HepG2 (cell line): ENCODE data around the gene GRK3. TPM values are rescaled to one million over a fixed set of nuclear protein-coding genes. Genes with fewer than 3 reads are reported as not detected.

Experiments
- ATAC-seq: fragments of 200-7000 bp; cut with Tn5 transposase; 3 replicates; pipeline ENCODE4 v1.9.1; 2020; ENCODE audit warnings: mild to moderate bottlenecking, moderate library complexity
- BruUV-seq: library from RNA; stranded (reverse); fragments of 400-500 nt; replicated peaks from 2 replicates; lab custom pipeline; 2021; lab: Mats Ljungman, UMichigan
- CTCF ChIA-PET: fragments of 300-600 bp; formaldehyde crosslinking; extraction: SDS; loops from one replicate; lab custom pipeline; 2021; ENCODE audit warnings: low total read pairs, inconsistent platforms, low intra/inter-chr PET ratio; lab: Yijun Ruan, JAX
- POLR2A ChIA-PET: fragments of 350-600 bp; sonication (Branson Sonifier 250); formaldehyde crosslinking; loops from one replicate; lab custom pipeline; 2020; ENCODE audit warnings: antibody characterized with exemption, inconsistent platforms; lab: Yijun Ruan, JAX
- DNase-seq: peaks from one replicate; pipeline ENCODE4 v3.0.0-alpha.2; 2015; ENCODE audit warnings: low spot score
- FAIRE-seq: peaks from 3 replicates; lab custom pipeline; 2011; peaks lifted over from hg19 to GRCh38; lab: Jason Lieb, UNC
- H2AFZ ChIP-seq: one replicate; pipeline ENCODE4 v1.6.1; 2011; ENCODE audit warnings: low read length, inconsistent platforms
- H3K27ac ChIP-seq: fragments of 300-600 bp; 3 replicates; pipeline ENCODE4 v1.8.0; 2011; ENCODE audit warnings: mixed run types, mild to moderate bottlenecking, mixed read lengths, low read length, inconsistent platforms; ENCODE audit not compliant: insufficient read depth; ENCODE audit errors: extremely low read length
- H3K27me3 ChIP-seq, 2 experiments: fragments of 200-600 bp in 1 of 2; 2 replicates in 1 of 2; 3 replicates in 1 of 2; pipeline versions ENCODE4 v1.6.0 to v1.8.0; 2011; ENCODE audit warnings: low read length in 2 of 2, mild to moderate bottlenecking in 2 of 2, moderate library complexity in 2 of 2, inconsistent platforms in 1 of 2; ENCODE audit not compliant: insufficient read depth in 2 of 2, control insufficient read depth in 1 of 2
- H3K36me3 ChIP-seq, 2 experiments: fragments of 200-600 bp in 1 of 2; replicated peaks in 1 of 2; 2 replicates in 1 of 2; 3 replicates in 1 of 2; pipeline versions ENCODE4 v1.5.1 to v1.8.0; 2011; ENCODE audit warnings: low read length in 2 of 2, inconsistent platforms in 1 of 2; ENCODE audit not compliant: insufficient read depth in 2 of 2, control insufficient read depth in 1 of 2
- H3K4me1 ChIP-seq: 2 replicates; pipeline ENCODE4 v1.5.1; 2012; ENCODE audit warnings: low read length, inconsistent platforms; ENCODE audit not compliant: insufficient read depth
- H3K4me2 ChIP-seq: 2 replicates; pipeline ENCODE4 v1.6.0; 2011; ENCODE audit warnings: low read depth, low read length, inconsistent platforms
- H3K4me3 ChIP-seq, 3 experiments: fragments of 200-600 bp in 1 of 3; sonication (generic), shearing (Covaris generic) in 1 of 3; replicated peaks in 1 of 3; 2 replicates each; pipeline ENCODE4 v1.5.1; 2011 to 2016; ENCODE audit warnings: low read length in 3 of 3, inconsistent platforms in 2 of 3, low read depth in 2 of 3, mild to moderate bottlenecking in 2 of 3, control low read depth in 1 of 3, mixed read lengths in 1 of 3; ENCODE audit not compliant: insufficient read depth in 1 of 3
- H3K79me2 ChIP-seq: one replicate; pipeline ENCODE4 v1.6.1; 2011; ENCODE audit warnings: low read length, inconsistent platforms; ENCODE audit not compliant: insufficient read depth
- H3K9ac ChIP-seq: 2 replicates; pipeline ENCODE4 v1.6.0; 2011; ENCODE audit warnings: mild to moderate bottlenecking, low read depth, low read length, inconsistent platforms; ENCODE audit not compliant: insufficient read depth
- H3K9me3 ChIP-seq: 2 replicates; pipeline ENCODE4 v1.5.1; 2012; ENCODE audit warnings: mild to moderate bottlenecking, low read length
- H4K20me1 ChIP-seq: 2 replicates; pipeline ENCODE4 v1.6.0; 2011; ENCODE audit warnings: inconsistent platforms, mild to moderate bottlenecking, low read length, moderate library complexity; ENCODE audit not compliant: insufficient read depth
- AHR ChIP-seq: IDR thresholded peaks from 2 replicates; pipeline ENCODE4 v1.6.1; 2018; ENCODE audit warnings: missing genetic modification reagents, missing compliant biosample characterization
- HES4 ChIP-seq: sonication (generic); formaldehyde crosslinking; IDR thresholded peaks from 2 replicates; pipeline ENCODE4 v1.9.0; 2021; ENCODE audit warnings: mild to moderate bottlenecking, missing genetic modification reagents, borderline replicate concordance
- RORA ChIP-seq: sonication (generic); formaldehyde crosslinking; IDR thresholded peaks from 2 replicates; pipeline ENCODE4 v1.5.0; 2020; ENCODE audit warnings: mild to moderate bottlenecking, missing genetic modification reagents, moderate library complexity
- SNRNP70 ChIP-seq: fragments of 200-400 bp; formaldehyde crosslinking; IDR thresholded peaks from 2 replicates; pipeline ENCODE4 v1.6.1; 2017; ENCODE audit warnings: mild to moderate bottlenecking, low read depth, low read length, moderate library complexity
- TOE1 ChIP-seq: sonication (generic); formaldehyde crosslinking; IDR thresholded peaks from 2 replicates; pipeline ENCODE4 v1.4.0; 2020; ENCODE audit warnings: mild to moderate bottlenecking, missing genetic modification reagents
- ZNF260 ChIP-seq: sonication (generic); formaldehyde crosslinking; IDR thresholded peaks from 2 replicates; pipeline ENCODE4 v1.4.0; 2020; ENCODE audit warnings: missing genetic modification reagents, low read depth, mild to moderate bottlenecking, borderline replicate concordance
- ZNF570 ChIP-seq: sonication (generic); formaldehyde crosslinking; IDR thresholded peaks from 2 replicates; pipeline ENCODE4 v1.4.0; 2020; ENCODE audit warnings: mild to moderate bottlenecking, missing genetic modification reagents, borderline replicate concordance
- WGBS: methylation state at CpG from one replicate; pipeline ENCODE4 v1.1.6; 2017; ENCODE audit warnings: low lambda C conversion rate; 5-methylcytosine and 5-hydroxymethylcytosine counted together
- in situ Hi-C: cut with HindIII; loops from 2 replicates; pipeline ENCODE4 v1.10.0; 2017; ENCODE audit warnings: low pct_unique_long_range_greater_than_20kb; ENCODE audit not compliant: extremely low pct_ligation_motif_present
- intact Hi-C: fragments of 100-400 bp; cut with micrococcal nuclease; formaldehyde crosslinking; loops from one replicate; pipeline ENCODE4 v1.10.0; 2022; ENCODE audit not compliant: unreplicated experiment
- polyA plus RNA-seq, 8 experiments: library from polyadenylated mRNA; depleted of rRNA in 3 of 8; stranded (reverse) in 7 of 8; unstranded in 1 of 8; fragments of >200 nt; fragmentation: Illumina TruSeq in 4 of 8; extraction: Trizol in 4 of 8; gene quantifications; 2 replicates each; pipeline versions ENCODE4 v1.2.1 to v1.2.3, GENCODE V29; 2011 to 2016; ENCODE audit warnings: low read depth in 4 of 8, missing spikeins in 1 of 8, mixed read lengths in 1 of 8; ENCODE audit not compliant: insufficient read depth in 1 of 8
- total RNA-seq, 5 experiments: library from RNA; depleted of rRNA; stranded (reverse); fragments of >200 nt; fragmentation: Illumina TruSeq; extraction: Trizol; gene quantifications; 2 replicates each; pipeline ENCODE4 v1.2.3, GENCODE V29; 2016; ENCODE audit warnings: low read depth in 1 of 5
- TF ChIP-seq, protein P1 (sequence below): sonication (generic); formaldehyde crosslinking; IDR thresholded peaks from 2 replicates; pipeline ENCODE4 v1.4.0; 2020; ENCODE audit warnings: mild to moderate bottlenecking, missing genetic modification reagents
- TF ChIP-seq, protein P2 (sequence below): sonication (generic); IDR thresholded peaks from 2 replicates; pipeline ENCODE4 v1.6.1; 2016; ENCODE audit warnings: low read depth, borderline replicate concordance
- TF ChIP-seq, protein P3 (sequence below), 2 experiments: sonication (generic) in 1 of 2; formaldehyde crosslinking in 1 of 2; IDR thresholded peaks; 2 replicates each; pipeline versions ENCODE4 v1.4.0 to v1.6.1; 2016 to 2020; ENCODE audit warnings: borderline replicate concordance in 1 of 2, low read depth in 1 of 2, mild to moderate bottlenecking in 1 of 2, missing genetic modification reagents in 1 of 2

Gene GRK3
- total and polyA plus RNA-seq, 2 of the 13 experiments (the other 11 are each of a cell fraction or from before 2014, with no cell fraction given): 8.5 to 16.7 TPM

DNA sequence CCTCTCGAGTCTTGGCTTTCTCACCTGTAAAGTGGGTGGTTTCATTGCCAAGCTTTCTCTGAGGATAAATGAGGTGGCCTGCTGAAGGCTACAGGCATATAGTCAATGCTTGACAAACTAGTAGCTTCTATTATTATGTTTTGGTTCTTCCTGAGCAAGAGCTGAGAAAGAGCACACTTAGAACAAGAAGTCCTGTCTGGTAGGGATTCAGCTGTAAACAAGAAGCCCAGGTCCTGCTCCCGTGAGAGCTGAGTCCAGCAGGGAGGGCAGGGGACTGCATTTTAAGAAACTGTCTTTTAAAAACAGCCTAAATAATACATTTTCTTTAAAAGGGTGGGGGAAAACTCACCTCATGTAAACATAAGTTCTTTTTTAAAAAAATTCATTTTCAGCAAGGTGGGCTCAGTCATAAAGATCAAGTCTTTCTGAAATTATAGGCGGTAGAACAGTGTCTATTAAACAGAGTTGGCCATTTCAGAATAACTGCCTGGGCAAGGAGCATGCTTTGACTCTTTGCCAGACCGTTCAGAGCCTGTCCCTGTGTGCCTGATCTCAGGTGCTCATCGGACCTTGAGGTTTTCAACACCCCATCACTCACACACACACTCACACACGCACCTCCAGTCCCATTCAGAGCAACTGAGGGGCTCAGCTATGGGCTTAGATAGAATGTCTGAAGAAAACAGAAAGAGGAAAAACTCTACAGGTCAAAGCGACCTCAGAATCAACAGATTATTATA lies 148.4 kb downstream of the GRK3 start:
- intact Hi-C loops: no loop called here
- Histone ChIP-seq H3K36me3 (peaks cover 3 to 13% of the 10 kb centered on the region in 2 experiments; a peak in 2 of 5 replicates), H2AFZ (no peak overlapping the region), H3K27me3 (no peaks in the 10 kb centered on the region), H3K79me2 (no peaks in the 10 kb centered on the region), H3K4me1 (no peaks in the 10 kb centered on the region), H3K9me3 (no peaks in the 10 kb centered on the region), H3K9ac (no peak overlapping the region), H3K4me2 (no peak overlapping the region), H3K27ac (no peak overlapping the region), H4K20me1 (no peaks in the 10 kb centered on the region), H3K4me3 (no peak overlapping the region)
- CTCF ChIA-PET: no interaction called here
- FAIRE-seq: no peak
- in situ Hi-C loops: no loop called here
- POLR2A ChIA-PET: no interaction called here
- no peak for DNase-seq
- WGBS: 97% methylated on average over 7 of the region's 7 CpGs
- ATAC-seq: no peak
- BruUV-seq: no TSS peak
- TF ChIP-seq RORA (CRISPR knock-in tag) (no peak), AHR (no peak), SNRNP70 (no peak), TOE1 (no peak), HES4 (CRISPR knock-in tag) (no peak), ZNF260 (no peak), ZNF570 (CRISPR knock-in tag) (no peak)
- TF ChIP-seq, protein P1, sequence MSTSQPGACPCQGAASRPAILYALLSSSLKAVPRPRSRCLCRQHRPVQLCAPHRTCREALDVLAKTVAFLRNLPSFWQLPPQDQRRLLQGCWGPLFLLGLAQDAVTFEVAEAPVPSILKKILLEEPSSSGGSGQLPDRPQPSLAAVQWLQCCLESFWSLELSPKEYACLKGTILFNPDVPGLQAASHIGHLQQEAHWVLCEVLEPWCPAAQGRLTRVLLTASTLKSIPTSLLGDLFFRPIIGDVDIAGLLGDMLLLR (CRISPR knock-in tag): no peak
- TF ChIP-seq, protein P2, sequence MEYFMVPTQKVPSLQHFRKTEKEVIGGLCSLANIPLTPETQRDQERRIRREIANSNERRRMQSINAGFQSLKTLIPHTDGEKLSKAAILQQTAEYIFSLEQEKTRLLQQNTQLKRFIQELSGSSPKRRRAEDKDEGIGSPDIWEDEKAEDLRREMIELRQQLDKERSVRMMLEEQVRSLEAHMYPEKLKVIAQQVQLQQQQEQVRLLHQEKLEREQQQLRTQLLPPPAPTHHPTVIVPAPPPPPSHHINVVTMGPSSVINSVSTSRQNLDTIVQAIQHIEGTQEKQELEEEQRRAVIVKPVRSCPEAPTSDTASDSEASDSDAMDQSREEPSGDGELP: no peak
- TF ChIP-seq, protein P3, sequence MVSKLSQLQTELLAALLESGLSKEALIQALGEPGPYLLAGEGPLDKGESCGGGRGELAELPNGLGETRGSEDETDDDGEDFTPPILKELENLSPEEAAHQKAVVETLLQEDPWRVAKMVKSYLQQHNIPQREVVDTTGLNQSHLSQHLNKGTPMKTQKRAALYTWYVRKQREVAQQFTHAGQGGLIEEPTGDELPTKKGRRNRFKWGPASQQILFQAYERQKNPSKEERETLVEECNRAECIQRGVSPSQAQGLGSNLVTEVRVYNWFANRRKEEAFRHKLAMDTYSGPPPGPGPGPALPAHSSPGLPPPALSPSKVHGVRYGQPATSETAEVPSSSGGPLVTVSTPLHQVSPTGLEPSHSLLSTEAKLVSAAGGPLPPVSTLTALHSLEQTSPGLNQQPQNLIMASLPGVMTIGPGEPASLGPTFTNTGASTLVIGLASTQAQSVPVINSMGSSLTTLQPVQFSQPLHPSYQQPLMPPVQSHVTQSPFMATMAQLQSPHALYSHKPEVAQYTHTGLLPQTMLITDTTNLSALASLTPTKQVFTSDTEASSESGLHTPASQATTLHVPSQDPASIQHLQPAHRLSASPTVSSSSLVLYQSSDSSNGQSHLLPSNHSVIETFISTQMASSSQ (IDR thresholded peaks at IDR 0.05; ENCODE audit: low read depth): no peak
- TF ChIP-seq, protein P3 (CRISPR knock-in tag; IDR thresholded peaks at IDR 0.05; ENCODE audit: borderline replicate concordance): no peak
